ENCODE data around the gene PAPPA2. TPM values are rescaled to one million over a fixed set of nuclear protein-coding genes. Genes with fewer than 3 reads are reported as not detected.

The PAPPA2 gene
- total RNA-seq, 1 donor from 2014 or later: 3.8 TPM

DNA sequence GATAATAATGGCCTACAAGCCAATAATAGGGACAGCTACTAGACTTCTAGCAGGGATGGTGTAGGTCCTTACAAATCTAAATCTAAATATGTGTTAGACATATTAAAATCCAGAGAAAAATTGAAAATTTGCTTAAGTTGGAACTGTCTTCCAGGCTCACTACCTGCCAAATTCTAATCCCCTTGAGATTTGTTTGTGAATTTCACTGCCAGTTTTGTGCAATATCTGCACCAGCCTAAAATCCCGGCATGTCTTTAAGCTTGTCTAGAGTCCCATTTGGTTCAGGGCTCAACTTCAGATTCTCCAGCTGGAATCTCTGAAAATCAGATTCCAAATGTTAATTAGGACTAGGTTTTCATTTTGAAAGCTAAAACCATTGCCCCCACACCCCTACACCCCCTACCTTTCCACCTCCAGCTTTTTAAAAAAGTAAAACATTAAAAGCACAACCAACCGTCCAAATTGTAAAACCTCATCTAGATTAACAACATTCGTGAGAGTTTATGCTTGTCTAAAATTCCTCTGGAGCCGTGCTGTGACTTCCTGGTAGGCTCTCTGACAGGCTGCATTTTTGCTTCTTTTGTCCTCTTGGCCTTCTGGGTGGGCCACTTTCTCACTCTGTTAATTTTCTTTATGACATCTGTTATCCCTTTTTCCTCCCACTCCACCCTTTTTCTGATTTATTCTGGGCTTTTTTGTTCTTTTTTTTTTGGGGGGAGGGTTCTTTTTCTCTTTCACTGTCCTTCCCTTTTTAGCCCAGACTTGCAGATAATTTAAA lies 348.7 kb downstream of the PAPPA2 start:
- DNase-seq: peak; percentile 51

- no peak for DNase-seq
Observed at GRCh38 chr1:176815621-176816020, 352.6 kb downstream of the PAPPA2 start.

GRCh38 chr1:176816232-176816631 lies 353.3 kb downstream of the PAPPA2 start:
- no peak for DNase-seq

DNA sequence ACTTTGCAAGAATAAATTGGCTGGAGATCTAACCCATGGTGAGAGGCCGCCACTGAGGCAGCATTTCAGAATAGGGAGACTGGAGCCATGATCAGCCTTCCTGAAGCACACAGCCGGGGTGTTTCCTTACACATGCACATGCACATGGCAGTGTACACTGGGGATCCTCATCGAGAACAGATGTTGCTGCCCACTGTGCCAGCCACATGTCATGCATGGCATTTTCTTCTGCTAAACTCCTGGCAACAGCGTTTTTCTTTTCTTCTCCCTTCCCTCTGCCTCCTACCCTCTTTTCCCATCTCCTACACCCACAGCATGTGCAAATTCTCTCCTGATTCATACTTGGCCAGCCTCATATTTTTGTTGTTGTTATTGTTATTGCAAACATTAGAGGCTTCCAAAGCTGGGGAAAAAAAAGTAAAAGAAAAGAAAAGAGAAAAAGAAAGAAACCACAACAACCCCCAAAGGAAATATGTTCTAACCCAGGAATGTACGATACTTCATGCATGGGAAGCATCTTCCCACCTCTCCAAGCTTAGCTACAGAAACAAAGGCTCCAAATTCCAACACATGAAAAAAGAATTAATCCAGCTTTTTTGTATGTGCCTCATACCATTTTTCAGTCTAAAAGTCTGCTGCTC lies 357.5 kb downstream of the PAPPA2 start:
- DNase-seq: peak; percentile 88

DNA sequence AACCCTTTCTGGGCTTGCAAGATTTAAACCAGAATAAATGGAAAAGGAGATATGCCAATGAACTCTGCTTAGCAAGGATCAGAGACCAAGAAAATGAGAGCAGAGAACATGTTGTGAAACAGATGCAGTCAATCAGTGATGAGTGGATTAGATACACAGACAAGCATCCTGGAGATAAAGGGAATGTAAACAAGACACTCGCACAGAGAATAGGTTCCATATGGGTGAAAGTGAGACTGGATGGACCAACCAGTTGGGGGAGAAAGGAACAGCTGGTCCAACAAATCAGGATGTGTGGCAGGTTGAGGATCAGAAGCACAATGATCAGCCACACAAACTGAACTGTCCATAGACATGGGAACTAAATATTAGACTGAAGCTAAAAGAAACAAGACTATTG lies 363.3 kb downstream of the PAPPA2 start:
- no peak for DNase-seq

DNA sequence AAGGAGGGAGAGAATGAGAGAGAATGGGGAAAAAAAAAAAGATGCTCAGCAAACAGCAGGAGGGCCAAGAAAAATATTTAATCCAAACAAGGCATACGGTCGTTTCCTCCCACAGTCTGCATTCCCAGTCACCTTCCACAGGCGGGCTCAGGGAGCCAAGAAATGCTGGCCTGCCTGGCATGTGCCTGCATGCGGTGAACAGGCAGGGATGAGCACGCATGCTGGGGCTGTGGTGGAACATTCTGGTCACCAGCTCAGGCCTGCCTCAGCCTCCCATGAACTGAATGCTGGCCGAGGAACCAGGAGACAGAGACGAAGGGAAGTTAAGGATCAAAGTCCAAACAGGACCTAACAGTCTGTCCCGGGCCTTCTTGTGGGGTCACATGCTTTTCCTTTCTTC lies 366.3 kb downstream of the PAPPA2 start:
- no peak for DNase-seq

DNA sequence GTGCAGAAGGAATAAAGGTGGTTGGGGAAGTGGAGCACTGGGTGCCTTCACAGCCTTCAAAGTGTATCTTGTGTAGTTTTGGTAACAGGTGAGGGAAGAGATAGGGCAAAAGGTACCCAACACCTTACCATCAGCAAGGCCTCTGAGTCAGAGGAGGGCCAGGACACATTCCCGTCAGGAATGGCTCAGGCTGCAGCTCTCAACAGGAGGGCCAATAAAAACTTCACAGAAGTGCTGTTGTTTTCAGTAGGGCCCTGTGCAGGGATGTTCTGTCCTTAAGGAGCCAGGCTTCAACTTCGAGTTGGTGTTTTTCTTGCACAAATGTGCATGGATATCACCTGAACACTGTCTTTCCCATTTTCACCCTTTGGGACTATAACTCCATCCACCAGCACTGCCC lies 368.2 kb downstream of the PAPPA2 start:
- DNase-seq: no peak

DNA sequence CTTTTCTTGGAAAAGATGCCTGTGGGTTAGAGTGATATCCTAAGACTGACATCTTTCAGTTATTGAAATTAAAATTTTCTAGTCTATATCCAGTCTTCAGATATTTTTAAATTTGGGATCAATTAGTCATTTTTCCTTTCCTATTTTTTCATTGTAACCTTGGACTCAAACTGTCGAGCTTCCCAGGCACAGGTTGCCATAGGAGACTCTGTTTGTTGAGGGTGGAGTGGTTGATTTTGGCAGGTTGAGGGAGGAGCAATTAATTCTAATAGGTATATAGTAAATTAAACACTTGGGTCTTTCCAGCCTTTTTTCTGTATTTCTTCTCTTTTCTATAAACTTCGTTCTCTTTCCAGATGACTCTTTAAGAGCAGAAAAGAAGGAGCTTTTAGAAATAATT lies 374.7 kb downstream of the PAPPA2 start:
- DNase-seq: no peak

- DNase-seq: peak; percentile 79
Observed at GRCh38 chr1:176838276-176838995, 375.5 kb downstream of the PAPPA2 start.

GRCh38 chr1:176839216-176839615 lies 376.2 kb downstream of the PAPPA2 start:
- no peak for DNase-seq

GRCh38 chr1:176841238-176841637 lies 378.3 kb downstream of the PAPPA2 start:
- no peak for DNase-seq

DNA sequence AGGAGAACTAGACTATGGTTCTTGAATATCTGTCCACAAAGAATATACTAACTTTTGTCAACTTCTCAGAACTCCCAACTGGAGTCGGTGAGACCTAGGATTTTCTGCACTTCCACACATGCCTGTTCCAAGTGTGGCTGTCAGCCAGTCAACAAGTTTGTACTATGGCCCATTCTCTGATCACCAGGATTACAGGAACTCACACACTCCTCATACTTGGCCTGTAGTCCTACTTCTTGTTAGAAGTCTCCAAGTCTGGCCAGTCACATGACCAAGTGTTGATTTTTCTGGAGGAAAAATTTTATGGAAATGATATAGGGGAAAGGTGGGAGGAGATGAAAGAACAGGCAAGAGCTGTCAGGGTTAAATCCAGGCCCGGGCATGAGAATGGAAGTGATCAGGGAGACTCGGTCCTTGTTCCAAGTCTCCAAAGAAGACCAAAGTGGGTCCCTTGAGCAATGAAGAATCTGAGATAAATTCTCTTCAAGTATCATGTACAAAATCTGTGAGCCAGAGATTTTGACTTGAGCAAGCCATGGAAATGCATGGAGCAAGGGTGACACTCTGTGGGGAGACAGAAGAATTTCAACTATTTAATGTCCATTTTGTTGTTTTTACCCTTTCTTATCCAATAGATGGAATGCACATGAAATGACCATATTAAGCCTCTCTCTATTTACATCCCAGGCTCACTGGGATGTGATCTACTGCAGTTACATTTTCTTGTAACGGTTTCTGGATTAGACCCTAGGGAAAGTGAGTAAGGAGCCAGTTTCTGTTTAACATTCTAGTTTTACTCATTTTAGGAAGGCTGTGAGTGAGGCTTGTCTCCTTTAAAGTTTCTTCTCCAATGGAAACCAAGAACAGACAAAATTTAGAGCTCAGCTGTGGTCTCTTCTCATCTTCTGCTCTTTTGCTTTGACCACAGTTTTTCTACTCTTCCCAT lies 380.6 kb downstream of the PAPPA2 start:
- peak; percentile 82 for DNase-seq

DNA sequence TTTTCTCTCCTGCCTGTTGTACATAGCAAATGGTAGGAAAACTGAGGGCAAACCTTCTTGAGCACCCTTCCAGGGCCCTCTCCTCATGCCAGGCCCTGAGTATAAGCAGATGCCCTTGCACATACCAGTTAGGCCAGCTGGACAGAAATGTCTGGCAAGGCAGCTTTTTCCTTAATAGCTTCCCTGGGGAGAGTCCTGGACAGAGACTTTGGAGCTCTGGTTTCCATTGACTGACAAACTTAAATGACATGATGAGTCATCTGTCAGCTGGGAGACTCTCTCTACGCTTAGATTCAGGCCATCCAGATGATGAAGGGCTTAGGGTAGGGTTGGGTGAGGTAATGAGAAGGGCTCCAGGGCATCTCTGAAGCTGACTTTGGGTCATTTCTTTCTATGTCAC lies 384.1 kb downstream of the PAPPA2 start:
- peak; percentile 32 for DNase-seq

- DNase-seq: no peak
Observed at GRCh38 chr1:176849281-176849680, 386.3 kb downstream of the PAPPA2 start.

GRCh38 chr1:176850871-176851270 lies 387.9 kb downstream of the PAPPA2 start:
- no peak for DNase-seq

DNA sequence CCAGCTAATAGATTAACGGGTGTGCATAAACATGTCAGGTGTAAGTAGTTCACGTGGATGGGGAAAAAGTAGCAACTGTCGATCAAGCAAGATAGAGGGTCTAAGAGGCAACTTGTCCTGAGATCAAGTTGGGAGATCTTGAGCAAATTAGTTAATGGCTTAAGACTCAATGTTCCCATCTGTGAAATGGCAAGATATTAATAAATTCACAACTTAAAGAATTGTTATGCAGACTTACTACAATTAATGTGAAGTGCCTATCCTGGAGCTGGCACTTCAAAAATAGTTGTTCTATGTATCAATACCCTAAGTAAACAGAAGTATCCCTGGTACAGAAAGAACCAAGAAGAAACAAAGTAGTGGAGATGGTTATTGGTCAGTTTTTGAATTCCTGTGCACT lies 389.1 kb downstream of the PAPPA2 start:
- no peak for DNase-seq

GRCh38 chr1:176853503-176853902 lies 390.5 kb downstream of the PAPPA2 start:
- no peak for DNase-seq

DNA sequence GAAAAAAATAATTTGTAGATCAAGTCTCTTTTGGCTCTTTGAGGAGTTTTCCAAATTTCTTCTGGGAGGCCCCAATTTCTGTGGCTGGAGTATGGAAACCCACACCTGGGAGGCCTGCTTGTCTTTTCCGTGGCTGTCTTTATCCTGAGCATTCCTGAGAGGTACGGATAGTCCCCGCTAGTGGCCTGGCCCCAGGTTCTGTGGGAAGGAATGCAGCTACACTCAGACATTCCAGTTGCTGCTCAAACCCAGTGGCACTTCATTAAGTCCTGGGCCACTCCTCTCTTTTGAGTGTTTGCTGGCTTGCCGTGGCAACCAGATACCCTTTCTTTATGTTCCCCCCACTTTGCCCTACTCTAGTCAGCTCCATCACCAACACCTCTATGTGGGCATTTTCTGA lies 391.1 kb downstream of the PAPPA2 start:
- DNase-seq: no peak

GRCh38 chr1:176854758-176855745 lies 392.1 kb downstream of the PAPPA2 start:
- DNase-seq: no peak

DNA sequence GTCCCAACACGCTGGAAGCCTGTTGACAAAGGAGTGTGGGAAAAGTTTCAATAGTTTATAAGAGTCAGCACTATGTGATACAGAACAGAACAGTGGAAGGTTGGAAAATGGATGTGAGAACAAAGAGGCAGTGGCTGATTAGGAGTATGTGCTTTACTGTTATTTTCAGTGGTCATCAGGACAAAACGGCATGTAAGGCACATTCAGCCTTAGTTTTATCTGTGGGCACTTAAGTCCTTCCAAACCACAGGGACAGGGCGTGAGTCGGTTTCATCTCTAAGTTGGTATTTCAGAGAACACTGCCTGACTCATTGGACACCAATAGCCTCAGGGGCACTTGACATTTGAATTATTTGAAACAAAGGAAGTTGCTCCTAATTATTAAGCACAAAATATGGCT lies 394.7 kb downstream of the PAPPA2 start:
- DNase-seq: no peak

DNA sequence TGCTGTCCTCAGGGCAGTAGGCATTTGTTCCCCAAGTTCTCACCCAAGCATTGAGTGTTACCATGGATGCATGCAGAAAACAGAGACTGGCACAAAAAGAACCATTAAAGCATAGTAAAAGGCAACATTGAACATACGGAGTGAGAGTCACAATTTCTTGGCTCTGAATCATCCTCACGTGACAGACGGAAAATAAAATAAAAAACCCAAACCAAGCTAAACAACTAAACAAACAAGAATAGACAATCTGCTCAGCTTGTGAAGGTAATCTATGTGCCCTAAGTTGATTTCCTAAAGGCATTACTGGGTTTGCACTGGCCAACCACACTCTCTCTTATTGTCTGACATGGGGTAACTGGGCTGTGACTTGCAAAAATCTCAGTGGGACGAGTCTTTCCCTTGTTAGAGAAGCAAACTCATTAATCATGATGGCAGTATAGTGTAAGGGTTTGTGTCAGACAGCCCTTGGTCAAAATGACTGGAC lies 395.5 kb downstream of the PAPPA2 start:
- DNase-seq: no peak
